ENCODE data around the gene WDR26. TPM values are rescaled to one million over a fixed set of nuclear protein-coding genes. Genes with fewer than 3 reads are reported as not detected.
"Not testable (repeated sequence)": the region's sequence is repeated elsewhere in the genome, so short reads cannot be mapped to it uniquely, and the experiment has no call there.

Gene WDR26
- total RNA-seq, 1 donor from 2014 or later: 105 TPM

- no peaks in the 10 kb centered on the region for H3K4me1 ChIP-seq (ENCODE audit: insufficient read depth, low read length)
- no peaks in the 10 kb centered on the region for H4K20me1 ChIP-seq (ENCODE audit: insufficient read depth, low read length)
- no peak for TF ChIP-seq CTCF (IDR thresholded peaks at IDR 0.05; ENCODE audit: insufficient read depth, low read depth, low read length)
- no peak for TF ChIP-seq EZH2 (IDR thresholded peaks at IDR 0.05; ENCODE audit: insufficient read depth, low read length)
- no peaks in the 10 kb centered on the region for H3K27me3 ChIP-seq (ENCODE audit: insufficient read depth, low read length)
- Mint-ChIP-seq H3K36me3 (ENCODE audit: low read depth, unreplicated experiment) (no peaks in the 10 kb centered on the region), H3K27me3 (ENCODE audit: low read depth, unreplicated experiment) (no peaks in the 10 kb centered on the region), H3K4me3 (ENCODE audit: unreplicated experiment) (no peak overlapping the region), H3K9me3 (ENCODE audit: unreplicated experiment) (peaks cover 7% of the 10 kb centered on the region), H3K27ac (ENCODE audit: unreplicated experiment) (no peak overlapping the region), H3K4me1 (ENCODE audit: low read depth, unreplicated experiment) (no peaks in the 10 kb centered on the region)
- H3K4me3 ChIP-seq (ENCODE audit: insufficient read depth, low read depth, low read length): no peak overlapping the region
- H3K27ac ChIP-seq (ENCODE audit: low read depth, low read length): no peak overlapping the region
- FAIRE-seq: no peak
- peaks cover 6% of the 10 kb centered on the region for H3K9me3 ChIP-seq (ENCODE audit: insufficient read depth, low read depth, low read length)
- H2AFZ ChIP-seq (ENCODE audit: low read depth, low read length): no peak overlapping the region
- no peak overlapping the region for H3K9ac ChIP-seq (ENCODE audit: low read length)
- no peak for DNase-seq (ENCODE audit: low read depth)
- no peak overlapping the region for H3K4me2 ChIP-seq (ENCODE audit: low read length)
- no peaks in the 10 kb centered on the region for H3K79me2 ChIP-seq (ENCODE audit: insufficient read depth, low read length)
- H3K36me3 ChIP-seq (ENCODE audit: insufficient read depth, low read length): no peaks in the 10 kb centered on the region
Observed at GRCh38 chr1:224348137-224348536, 86.5 kb downstream of the WDR26 start.

GRCh38 chr1:224343679-224344078 is 90.9 kb downstream of the WDR26 start:
- Histone ChIP-seq H2AFZ (ENCODE audit: low read depth, low read length) (no peak overlapping the region), H3K79me2 (ENCODE audit: insufficient read depth, low read length) (no peaks in the 10 kb centered on the region), H3K4me1 (ENCODE audit: insufficient read depth, low read length) (peaks cover 4% of the 10 kb centered on the region), H4K20me1 (ENCODE audit: insufficient read depth, low read length) (no peaks in the 10 kb centered on the region), H3K9ac (ENCODE audit: low read length) (no peak overlapping the region), H3K4me3 (ENCODE audit: insufficient read depth, low read depth, low read length) (no peak overlapping the region), H3K27ac (ENCODE audit: low read depth, low read length) (no peak overlapping the region), H3K27me3 (ENCODE audit: insufficient read depth, low read length) (no peaks in the 10 kb centered on the region), H3K36me3 (ENCODE audit: insufficient read depth, low read length) (no peaks in the 10 kb centered on the region), H3K9me3 (ENCODE audit: insufficient read depth, low read depth, low read length) (peaks cover 6% of the 10 kb centered on the region), H3K4me2 (ENCODE audit: low read length) (no peak overlapping the region)
- no peaks in the 10 kb centered on the region for H3K27me3 Mint-ChIP-seq (ENCODE audit: low read depth, unreplicated experiment)
- TF ChIP-seq EZH2 (IDR thresholded peaks at IDR 0.05; ENCODE audit: insufficient read depth, low read length) (no peak), CTCF (IDR thresholded peaks at IDR 0.05; ENCODE audit: insufficient read depth, low read depth, low read length) (no peak)
- H3K36me3 Mint-ChIP-seq (ENCODE audit: low read depth, unreplicated experiment): no peaks in the 10 kb centered on the region
- FAIRE-seq: no peak
- H3K9me3 Mint-ChIP-seq (ENCODE audit: unreplicated experiment): peaks cover 9% of the 10 kb centered on the region
- no peak overlapping the region for H3K27ac Mint-ChIP-seq (ENCODE audit: unreplicated experiment)
- no peak overlapping the region for H3K4me3 Mint-ChIP-seq (ENCODE audit: unreplicated experiment)
- no peaks in the 10 kb centered on the region for H3K4me1 Mint-ChIP-seq (ENCODE audit: low read depth, unreplicated experiment)
- DNase-seq (ENCODE audit: low read depth): no peak

GRCh38 chr1:224340453-224341384 is 93.9 kb downstream of the WDR26 start:
- not testable (repeated sequence) for H3K4me1 ChIP-seq (ENCODE audit: insufficient read depth, low read length); DNase-seq (ENCODE audit: low read depth); H4K20me1 ChIP-seq (ENCODE audit: insufficient read depth, low read length); H3K9me3 Mint-ChIP-seq (ENCODE audit: unreplicated experiment); H3K27me3 Mint-ChIP-seq (ENCODE audit: low read depth, unreplicated experiment); H3K27ac ChIP-seq (ENCODE audit: low read depth, low read length); H3K36me3 ChIP-seq (ENCODE audit: insufficient read depth, low read length); FAIRE-seq; H3K4me1 Mint-ChIP-seq (ENCODE audit: low read depth, unreplicated experiment); H3K79me2 ChIP-seq (ENCODE audit: insufficient read depth, low read length); H3K27me3 ChIP-seq (ENCODE audit: insufficient read depth, low read length); H3K9me3 ChIP-seq (ENCODE audit: insufficient read depth, low read depth, low read length); H3K36me3 Mint-ChIP-seq (ENCODE audit: low read depth, unreplicated experiment)
- Mint-ChIP-seq H3K4me3 (ENCODE audit: unreplicated experiment) (peak overlapping the region; percentile 54), H3K27ac (ENCODE audit: unreplicated experiment) (peak overlapping the region; percentile 69)
- Histone ChIP-seq H3K4me2 (ENCODE audit: low read length) (peak overlapping the region; percentile 88), H2AFZ (ENCODE audit: low read depth, low read length) (peak overlapping the region; percentile 94), H3K9ac (ENCODE audit: low read length) (peak overlapping the region; percentile 54), H3K4me3 (ENCODE audit: insufficient read depth, low read depth, low read length) (peak overlapping the region; percentile 64)
